ENCODE measurements around the gene CEP95.
A peak's percentile ranks its signal among the peaks of the same experiment; 100 is the strongest.

GRCh38 chr17:64500862-64501765 is 5.7 kb upstream of the CEP95 start:
- TF ChIP-seq POLR2AphosphoS5 (IDR thresholded peaks at IDR 0.05; ENCODE audit: low read depth, low read length) (peak; percentile 39), POLR2A (IDR thresholded peaks at IDR 0.05; ENCODE audit: low read depth, low read length) (peak; percentile 20; the same call in 1 of the 2 replicates)
